ENCODE results near the gene DNTT. TPM values are rescaled to one million over a fixed set of nuclear protein-coding genes. Genes with fewer than 3 reads are reported as not detected.

DNTT gene
- total RNA-seq, 2 donors from 2014 or later, result not detected

GRCh38 chr10:96325719-96326373 lies 21.6 kb downstream of the DNTT start:
- H3K36me3 Mint-ChIP-seq (ENCODE audit: low read depth), result peaks cover 3% of the 10 kb centered on the region
- DNase-seq (no peak), ATAC-seq (no peak)
- H3K4me1 Mint-ChIP-seq, result peaks cover 2% of the 10 kb centered on the region
- H3K27me3 Mint-ChIP-seq, result peaks cover 65% of the 10 kb centered on the region
- H3K4me3 Mint-ChIP-seq, result no peak overlapping the region
- no peaks in the 10 kb centered on the region for H3K9me3 ChIP-seq (ENCODE audit: control insufficient read depth, low read length, poor library complexity, severe bottlenecking)
- no peak overlapping the region for H3K27ac Mint-ChIP-seq

DNA sequence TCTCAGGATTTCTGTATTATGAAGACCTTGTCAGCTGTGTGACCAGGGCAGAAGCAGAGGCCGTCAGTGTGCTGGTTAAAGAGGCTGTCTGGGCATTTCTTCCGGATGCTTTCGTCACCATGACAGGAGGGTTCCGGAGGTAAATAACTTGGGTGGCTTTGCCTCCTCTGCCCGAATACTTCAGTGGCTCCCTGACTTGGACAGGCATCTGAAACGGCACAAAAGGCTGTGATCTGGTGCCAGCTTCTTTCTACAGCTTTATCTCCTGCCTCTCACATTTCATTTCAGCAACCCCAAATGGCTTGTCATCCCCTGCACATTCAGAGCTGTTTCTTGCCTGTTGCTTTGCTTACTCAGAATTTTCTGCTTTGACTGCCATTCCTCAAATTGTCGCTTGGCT lies 23.2 kb downstream of the DNTT start:
- Mint-ChIP-seq H3K4me1 (peaks cover 5% of the 10 kb centered on the region), H3K36me3 (ENCODE audit: low read depth) (peaks cover 3% of the 10 kb centered on the region), H3K27me3 (peaks cover 65% of the 10 kb centered on the region), H3K27ac (no peak overlapping the region), H3K4me3 (no peak overlapping the region)
- no peak for DNase-seq
- H3K9me3 ChIP-seq (ENCODE audit: control insufficient read depth, low read length, poor library complexity, severe bottlenecking), result no peaks in the 10 kb centered on the region
- no peak for ATAC-seq

- Mint-ChIP-seq H3K4me1 (peaks cover 17% of the 10 kb centered on the region), H3K4me3 (no peak overlapping the region), H3K27me3 (peaks cover 63% of the 10 kb centered on the region), H3K36me3 (ENCODE audit: low read depth) (no peaks in the 10 kb centered on the region), H3K27ac (no peak overlapping the region)
- ATAC-seq (peak; percentile 73), DNase-seq (no peak)
- no peaks in the 10 kb centered on the region for H3K9me3 ChIP-seq (ENCODE audit: control insufficient read depth, low read length, poor library complexity, severe bottlenecking)
Measured at GRCh38 chr10:96333101-96333500, 28.9 kb downstream of the DNTT start.

- H3K4me3 Mint-ChIP-seq, result no peak overlapping the region
- H3K27me3 Mint-ChIP-seq, result peaks cover 48% of the 10 kb centered on the region
- peaks cover 15% of the 10 kb centered on the region for H3K4me1 Mint-ChIP-seq
- DNase-seq, result no peak
- no peak for ATAC-seq
- no peaks in the 10 kb centered on the region for H3K36me3 Mint-ChIP-seq (ENCODE audit: low read depth)
- H3K9me3 ChIP-seq (ENCODE audit: control insufficient read depth, low read length, poor library complexity, severe bottlenecking), result no peaks in the 10 kb centered on the region
- H3K27ac Mint-ChIP-seq, result no peak overlapping the region
Measured at GRCh38 chr10:96334616-96335526, 30.6 kb downstream of the DNTT start.

GRCh38 chr10:96337106-96337505 lies 32.9 kb downstream of the DNTT start:
- H3K27me3 Mint-ChIP-seq, result peaks cover 39% of the 10 kb centered on the region
- DNase-seq (no peak), ATAC-seq (no peak)
- no peaks in the 10 kb centered on the region for H3K36me3 Mint-ChIP-seq (ENCODE audit: low read depth)
- H3K27ac Mint-ChIP-seq, result no peak overlapping the region
- H3K4me3 Mint-ChIP-seq, result no peak overlapping the region
- H3K9me3 ChIP-seq (ENCODE audit: control insufficient read depth, low read length, poor library complexity, severe bottlenecking), result no peaks in the 10 kb centered on the region
- peaks cover 15% of the 10 kb centered on the region for H3K4me1 Mint-ChIP-seq

- no peak for DNase-seq
- no peaks in the 10 kb centered on the region for H3K36me3 Mint-ChIP-seq (ENCODE audit: low read depth)
- H3K4me1 Mint-ChIP-seq, result peaks cover 5% of the 10 kb centered on the region
- no peak overlapping the region for H3K4me3 Mint-ChIP-seq
- ATAC-seq, result no peak
- no peaks in the 10 kb centered on the region for H3K9me3 ChIP-seq (ENCODE audit: control insufficient read depth, low read length, poor library complexity, severe bottlenecking)
- peaks cover 37% of the 10 kb centered on the region for H3K27me3 Mint-ChIP-seq
- H3K27ac Mint-ChIP-seq, result no peak overlapping the region
Measured at GRCh38 chr10:96338279-96338925, 34.2 kb downstream of the DNTT start.

GRCh38 chr10:96339383-96339782 lies 35.1 kb downstream of the DNTT start:
- DNase-seq (no peak), ATAC-seq (no peak)
- Mint-ChIP-seq H3K27me3 (peaks cover 40% of the 10 kb centered on the region), H3K27ac (no peak overlapping the region), H3K36me3 (ENCODE audit: low read depth) (no peaks in the 10 kb centered on the region), H3K4me3 (no peak overlapping the region), H3K4me1 (peaks cover 6% of the 10 kb centered on the region)
- H3K9me3 ChIP-seq (ENCODE audit: control insufficient read depth, low read length, poor library complexity, severe bottlenecking), result no peaks in the 10 kb centered on the region

DNA sequence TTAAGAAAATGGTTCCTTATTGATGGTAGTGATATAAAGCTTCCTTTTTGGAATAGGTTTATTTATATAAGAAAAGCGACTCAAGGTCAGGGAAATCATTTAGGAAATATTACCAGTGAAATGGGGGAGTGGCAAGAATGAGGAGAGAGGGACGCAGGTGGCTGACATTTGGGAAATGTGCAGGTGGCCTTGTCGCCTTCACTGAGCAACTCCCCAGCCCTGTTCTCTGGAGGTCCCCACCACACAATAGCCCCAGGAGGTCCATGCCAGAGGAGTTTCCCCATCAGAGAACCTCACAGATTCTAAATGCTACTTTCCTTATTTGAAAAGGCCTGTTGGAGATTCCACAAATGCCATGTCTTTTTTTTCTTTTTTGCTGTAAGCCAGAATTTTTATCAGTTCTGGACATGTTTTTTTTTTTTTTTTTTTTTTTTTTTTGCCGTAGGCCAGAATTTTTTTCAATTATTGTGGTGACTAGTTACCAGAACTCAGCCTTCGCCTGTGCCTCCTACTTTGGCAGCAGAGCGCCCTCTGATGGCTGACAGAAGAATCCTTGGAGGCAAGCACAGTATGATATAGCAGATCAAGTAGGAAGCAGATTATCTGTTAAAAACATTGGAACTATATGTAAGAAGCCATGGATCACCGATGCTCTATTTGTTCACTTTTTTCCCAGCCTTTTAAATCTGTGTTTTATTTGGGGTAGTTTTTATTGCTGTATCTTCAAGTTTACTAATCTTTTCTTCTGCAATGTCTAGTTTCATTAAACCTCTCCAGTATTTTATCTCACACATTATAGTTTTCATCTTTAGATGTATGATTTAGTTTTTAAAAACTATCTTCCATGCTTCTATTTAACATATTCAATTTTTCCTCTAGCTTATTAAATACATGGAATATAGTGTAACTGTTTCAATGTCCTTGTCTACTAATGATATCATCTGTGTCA lies 36.0 kb downstream of the DNTT start:
- ATAC-seq, result peak; percentile 81

GRCh38 chr10:96341219-96342182 lies 37.3 kb downstream of the DNTT start:
- no peak overlapping the region for H3K4me3 Mint-ChIP-seq
- no peak overlapping the region for H3K27ac Mint-ChIP-seq
- H3K4me1 Mint-ChIP-seq, result peaks cover 6% of the 10 kb centered on the region
- ATAC-seq (no peak), DNase-seq (no peak)
- H3K36me3 Mint-ChIP-seq (ENCODE audit: low read depth), result no peaks in the 10 kb centered on the region
- peaks cover 37% of the 10 kb centered on the region for H3K27me3 Mint-ChIP-seq
- no peaks in the 10 kb centered on the region for H3K9me3 ChIP-seq (ENCODE audit: control insufficient read depth, low read length, poor library complexity, severe bottlenecking)

More for the DNA sequence above, 36.0 kb downstream of the DNTT start:
- Mint-ChIP-seq H3K27ac (no peak overlapping the region), H3K36me3 (ENCODE audit: low read depth) (no peaks in the 10 kb centered on the region), H3K27me3 (peaks cover 40% of the 10 kb centered on the region), H3K4me3 (no peak overlapping the region), H3K4me1 (peaks cover 6% of the 10 kb centered on the region)
- no peaks in the 10 kb centered on the region for H3K9me3 ChIP-seq (ENCODE audit: control insufficient read depth, low read length, poor library complexity, severe bottlenecking)
- peak; percentile 11 to 49 (median 21) for DNase-seq

- Mint-ChIP-seq H3K27me3 (peaks cover 37% of the 10 kb centered on the region), H3K4me3 (no peak overlapping the region), H3K36me3 (ENCODE audit: low read depth) (no peaks in the 10 kb centered on the region), H3K27ac (no peak overlapping the region), H3K4me1 (peaks cover 6% of the 10 kb centered on the region)
- ATAC-seq (no peak), DNase-seq (no peak)
- H3K9me3 ChIP-seq (ENCODE audit: control insufficient read depth, low read length, poor library complexity, severe bottlenecking), result no peaks in the 10 kb centered on the region
Measured at GRCh38 chr10:96342402-96342801, 38.2 kb downstream of the DNTT start.

DNA sequence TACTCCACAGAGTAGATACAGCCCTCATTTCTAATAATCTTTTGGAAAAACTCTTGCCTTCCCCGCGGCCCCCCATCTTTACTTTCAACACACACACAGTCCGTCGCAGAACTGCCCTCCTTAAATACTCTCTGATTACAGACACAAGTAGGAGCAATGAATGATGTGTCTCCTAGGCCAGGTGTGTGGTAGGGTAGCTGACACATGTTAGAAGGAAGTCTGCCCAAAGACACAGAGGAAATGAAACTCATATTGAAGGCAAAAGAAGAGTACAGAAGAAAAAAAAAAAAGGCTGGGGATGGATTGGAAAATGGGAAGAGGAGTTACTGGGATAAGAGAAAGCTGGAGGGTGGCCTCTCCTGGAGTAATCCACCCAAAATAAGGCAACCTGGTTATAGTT lies 39.9 kb downstream of the DNTT start:
- H3K27me3 Mint-ChIP-seq, result peaks cover 39% of the 10 kb centered on the region
- H3K27ac Mint-ChIP-seq, result no peak overlapping the region
- H3K4me3 Mint-ChIP-seq, result no peak overlapping the region
- H3K36me3 Mint-ChIP-seq (ENCODE audit: low read depth), result peaks cover under 1% of the 10 kb centered on the region
- no peaks in the 10 kb centered on the region for H3K9me3 ChIP-seq (ENCODE audit: control insufficient read depth, low read length, poor library complexity, severe bottlenecking)
- peaks cover 6% of the 10 kb centered on the region for H3K4me1 Mint-ChIP-seq
- no peak for ATAC-seq
- no peak for DNase-seq

DNA sequence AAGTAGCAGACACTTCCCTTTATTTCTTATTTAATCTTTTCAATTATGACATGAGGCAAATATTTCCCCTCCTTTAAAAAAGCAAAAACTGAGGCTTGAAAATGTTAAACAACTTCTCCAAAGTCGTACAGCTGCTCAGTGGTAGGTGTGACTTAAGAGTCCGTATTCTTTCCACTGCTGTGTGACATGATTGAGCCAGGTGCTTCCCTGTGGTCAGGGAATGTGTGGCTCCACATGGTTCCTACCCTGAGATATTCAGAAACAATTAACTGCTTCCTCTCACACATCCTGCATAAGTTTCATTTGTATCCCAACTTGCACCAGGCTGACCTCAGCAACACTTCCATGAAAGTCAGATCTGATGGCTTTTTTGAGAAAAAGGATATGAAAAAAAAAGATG lies 41.0 kb downstream of the DNTT start:
- ATAC-seq (no peak), DNase-seq (no peak)
- no peak overlapping the region for H3K4me3 Mint-ChIP-seq
- peaks cover 47% of the 10 kb centered on the region for H3K27me3 Mint-ChIP-seq
- H3K27ac Mint-ChIP-seq, result no peak overlapping the region
- H3K36me3 Mint-ChIP-seq (ENCODE audit: low read depth), result peaks cover 2% of the 10 kb centered on the region
- peaks cover 6% of the 10 kb centered on the region for H3K4me1 Mint-ChIP-seq
- H3K9me3 ChIP-seq (ENCODE audit: control insufficient read depth, low read length, poor library complexity, severe bottlenecking), result no peaks in the 10 kb centered on the region

Data from T-helper 17 cell (primary cell).